ENCODE measurements around the gene RAD9A.
"Not testable (repeated sequence)": the region's sequence is repeated elsewhere in the genome, so short reads cannot be mapped to it uniquely, and the experiment has no call there.

Gene RAD9A

GRCh38 chr11:67400251-67400941, 8.6 kb downstream of the RAD9A start:
- H3K27ac ChIP-seq = peak overlapping the region; percentile 95
- no peak for TF ChIP-seq CTCF (conservative IDR thresholded peaks at IDR 0.05)
- no peak for TF ChIP-seq ZFX (IDR thresholded peaks at IDR 0.05)

GRCh38 chr11:67400942-67401494, 9.2 kb downstream of the RAD9A start:
- TF ChIP-seq ZFX (IDR thresholded peaks at IDR 0.05) (peak; percentile 36; the same call in 1 of the 2 replicates), CTCF (conservative IDR thresholded peaks at IDR 0.05) (no peak)

GRCh38 chr11:67401495-67402191, 9.9 kb downstream of the RAD9A start, which contains the start of gene PPP1CA:
PPP1CA (minus strand) TSS chr11:67401858; CDS start chr11:67401782, 76 bp downstream.
- TF ChIP-seq ZFX (IDR thresholded peaks at IDR 0.05) = 0 out of 2 replicates have a peak, but pooled peaks have one; percentile 17
- TF ChIP-seq CTCF (conservative IDR thresholded peaks at IDR 0.05) = peak; percentile 97
- peak within 1 kb of the TSS; percentile 95 for H3K27ac ChIP-seq

More at GRCh38 chr11:67400942-67401494, 9.2 kb downstream of the RAD9A start:
- H3K27ac ChIP-seq = peak overlapping the region; percentile 95

- H3K27ac ChIP-seq = peak overlapping the region; percentile 95
Observed at GRCh38 chr11:67402192-67402839, 10.5 kb downstream of the RAD9A start.

- H3K27ac ChIP-seq = not testable (repeated sequence)
Observed at GRCh38 chr11:67403085-67403484, 11.3 kb downstream of the RAD9A start.

GRCh38 chr11:67404515-67405195, 12.9 kb downstream of the RAD9A start:
- TF ChIP-seq ZFX (IDR thresholded peaks at IDR 0.05) (no peak), CTCF (conservative IDR thresholded peaks at IDR 0.05) (no peak)
- H3K27ac ChIP-seq = no peak overlapping the region

- no peak overlapping the region for H3K27ac ChIP-seq
Observed at GRCh38 chr11:67405196-67405567, 13.4 kb downstream of the RAD9A start.

More at GRCh38 chr11:67405196-67405567, 13.4 kb downstream of the RAD9A start:
- TF ChIP-seq CTCF (conservative IDR thresholded peaks at IDR 0.05) (no peak), ZFX (IDR thresholded peaks at IDR 0.05) (no peak)

Measured in C4-2B (cell line).